Measurements from ENCODE around the gene KCTD21.

Gene KCTD21

DNA sequence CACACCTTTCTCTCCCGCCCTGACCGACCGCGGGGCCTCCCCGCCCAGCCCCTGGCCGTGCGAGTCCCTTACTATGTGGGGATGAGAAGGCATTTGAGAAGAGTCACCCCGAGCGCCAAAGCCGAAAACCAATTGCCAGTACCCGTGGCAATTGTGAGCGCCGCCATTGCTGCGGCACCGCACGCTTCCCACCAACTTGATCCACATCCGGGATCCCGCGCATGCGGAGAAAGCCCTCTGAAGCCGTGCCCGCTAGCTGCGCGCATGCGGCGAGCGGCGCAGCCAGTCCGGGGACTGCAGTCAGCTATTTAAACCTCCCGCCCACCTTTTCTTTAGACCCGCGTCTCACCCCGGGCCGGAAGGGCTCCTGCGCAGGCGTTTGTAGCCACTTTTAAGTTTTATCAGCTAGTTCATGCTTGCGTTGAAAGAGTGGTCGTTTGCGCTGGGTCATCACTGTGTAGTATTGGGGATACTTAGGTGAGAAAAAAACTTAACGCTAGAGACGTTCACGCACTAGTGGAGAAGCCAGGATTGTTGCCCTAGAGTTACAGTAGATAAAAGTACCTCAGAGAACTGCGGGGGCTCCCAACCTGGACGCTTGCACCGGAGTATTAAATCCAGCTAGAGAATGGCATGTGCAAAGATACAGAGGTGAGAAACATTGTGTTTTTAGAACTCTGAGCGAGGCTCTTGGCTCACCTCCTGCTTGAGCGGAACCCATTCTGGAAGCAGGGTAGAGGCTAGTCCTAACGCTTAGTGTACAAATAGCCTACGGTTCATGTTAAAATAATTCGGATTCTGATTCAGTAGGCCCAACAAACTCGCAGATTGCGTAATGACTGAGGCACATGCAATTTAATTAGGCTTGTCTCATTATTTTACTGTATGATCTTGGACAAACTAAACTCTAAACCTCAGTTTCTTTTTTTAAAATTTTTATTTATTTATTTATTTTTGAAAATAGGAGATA, 48.7 kb downstream of the KCTD21 start, which contains the start of gene ALG8:
Gene ALG8, minus strand, starts transcription at position 205 of the 970 bp plus-strand sequence. Its CDS starts 38 bp downstream, at position 167.
- TF ChIP-seq, protein P1, sequence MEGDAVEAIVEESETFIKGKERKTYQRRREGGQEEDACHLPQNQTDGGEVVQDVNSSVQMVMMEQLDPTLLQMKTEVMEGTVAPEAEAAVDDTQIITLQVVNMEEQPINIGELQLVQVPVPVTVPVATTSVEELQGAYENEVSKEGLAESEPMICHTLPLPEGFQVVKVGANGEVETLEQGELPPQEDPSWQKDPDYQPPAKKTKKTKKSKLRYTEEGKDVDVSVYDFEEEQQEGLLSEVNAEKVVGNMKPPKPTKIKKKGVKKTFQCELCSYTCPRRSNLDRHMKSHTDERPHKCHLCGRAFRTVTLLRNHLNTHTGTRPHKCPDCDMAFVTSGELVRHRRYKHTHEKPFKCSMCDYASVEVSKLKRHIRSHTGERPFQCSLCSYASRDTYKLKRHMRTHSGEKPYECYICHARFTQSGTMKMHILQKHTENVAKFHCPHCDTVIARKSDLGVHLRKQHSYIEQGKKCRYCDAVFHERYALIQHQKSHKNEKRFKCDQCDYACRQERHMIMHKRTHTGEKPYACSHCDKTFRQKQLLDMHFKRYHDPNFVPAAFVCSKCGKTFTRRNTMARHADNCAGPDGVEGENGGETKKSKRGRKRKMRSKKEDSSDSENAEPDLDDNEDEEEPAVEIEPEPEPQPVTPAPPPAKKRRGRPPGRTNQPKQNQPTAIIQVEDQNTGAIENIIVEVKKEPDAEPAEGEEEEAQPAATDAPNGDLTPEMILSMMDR (IDR thresholded peaks at IDR 0.05; ENCODE audit: borderline replicate concordance, insufficient read depth, low read depth, low read length), result no peak
- peak within 1 kb of the TSS; percentile 78 for H3K4me3 ChIP-seq (ENCODE audit: low read depth, low read length)

DNA sequence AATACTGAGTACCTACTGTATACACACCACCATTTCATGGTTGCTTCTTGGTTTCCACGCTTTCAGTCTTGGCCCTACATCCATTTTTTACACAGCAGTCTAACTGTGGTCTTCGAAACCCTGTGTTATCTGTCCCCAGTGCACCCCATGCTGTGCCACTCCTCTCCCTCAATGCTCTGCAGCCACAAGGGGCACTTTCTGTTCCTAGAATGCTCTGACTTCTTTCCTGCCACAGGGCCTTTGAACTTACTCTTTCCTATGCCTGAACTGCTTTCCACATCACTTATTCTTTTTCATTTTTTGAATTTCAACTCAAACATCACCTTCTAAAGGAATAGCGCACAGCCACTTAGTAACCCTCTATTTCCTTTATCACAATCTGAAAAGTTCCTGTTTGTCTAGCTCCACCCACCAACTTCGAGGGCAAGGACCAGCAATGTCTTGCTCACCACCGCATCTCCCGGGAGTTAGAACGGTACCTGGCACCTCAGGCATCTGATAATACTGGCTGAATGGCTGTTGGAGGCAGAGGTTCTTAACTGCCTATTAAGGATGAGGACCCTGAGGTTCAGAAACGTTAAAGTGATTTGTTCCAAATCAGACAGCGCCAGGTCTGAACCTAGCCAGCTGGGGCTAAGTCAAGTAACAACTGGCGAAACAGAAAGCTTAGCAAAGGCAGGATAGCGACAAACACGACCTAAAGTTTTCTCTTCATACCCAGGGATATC, 49.6 kb downstream of the KCTD21 start:
- peak overlapping the region; percentile 78 for H3K4me3 ChIP-seq (ENCODE audit: low read depth, low read length)
- TF ChIP-seq, protein P1 (IDR thresholded peaks at IDR 0.05; ENCODE audit: borderline replicate concordance, insufficient read depth, low read depth, low read length), result peak; percentile 24; the same call in 1 of the 2 replicates

DNA sequence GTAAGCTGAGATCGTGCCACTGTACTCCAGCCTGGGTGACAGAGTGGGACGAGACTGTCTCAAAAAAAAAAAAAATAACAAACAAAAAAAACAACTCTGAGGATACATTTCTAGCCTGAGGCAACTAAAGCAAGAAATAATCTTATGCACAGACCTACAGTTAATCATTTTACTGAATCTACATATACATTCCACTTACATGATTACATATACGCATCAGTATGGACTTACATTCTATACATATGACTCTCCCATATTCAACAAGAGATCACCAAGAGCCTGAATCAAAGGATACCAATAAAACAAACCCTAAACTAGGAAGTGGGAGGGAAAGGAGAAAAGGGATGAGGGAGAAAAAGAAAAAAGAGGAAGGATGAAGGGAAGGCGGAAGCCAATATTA, 50.1 kb downstream of the KCTD21 start:
- TF ChIP-seq, protein P1 (IDR thresholded peaks at IDR 0.05; ENCODE audit: borderline replicate concordance, insufficient read depth, low read depth, low read length), result no peak
- peak overlapping the region; percentile 78 for H3K4me3 ChIP-seq (ENCODE audit: low read depth, low read length)

GRCh38 chr11:78132475-78132874, 56.0 kb downstream of the KCTD21 start:
- TF ChIP-seq, protein P1 (IDR thresholded peaks at IDR 0.05; ENCODE audit: borderline replicate concordance, insufficient read depth, low read depth, low read length), result no peak
- H3K4me3 ChIP-seq (ENCODE audit: low read depth, low read length), result no peak overlapping the region

DNA sequence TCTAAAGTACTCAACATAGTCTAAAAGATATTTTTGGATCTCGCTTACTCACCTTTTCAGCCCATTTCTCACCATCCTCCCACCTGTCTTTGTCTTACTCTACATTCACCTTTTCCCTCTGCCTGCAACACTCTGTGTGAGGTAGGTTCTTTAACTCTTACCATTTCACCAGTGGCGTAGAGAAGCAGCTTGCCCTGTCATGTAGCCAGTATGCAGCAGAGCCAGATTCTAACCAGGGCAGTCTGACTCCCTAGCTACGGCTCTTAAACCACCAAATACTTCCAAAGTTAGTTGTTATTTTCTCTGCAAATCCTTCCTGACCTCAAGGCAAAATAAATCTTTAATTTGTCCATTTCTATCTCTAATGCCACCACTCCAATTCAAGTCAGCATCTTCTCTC, 56.5 kb downstream of the KCTD21 start:
- TF ChIP-seq, protein P1 (IDR thresholded peaks at IDR 0.05; ENCODE audit: borderline replicate concordance, insufficient read depth, low read depth, low read length), result no peak
- H3K4me3 ChIP-seq (ENCODE audit: low read depth, low read length), result no peak overlapping the region

- TF ChIP-seq, protein P1 (IDR thresholded peaks at IDR 0.05; ENCODE audit: borderline replicate concordance, insufficient read depth, low read depth, low read length), result no peak
- no peak overlapping the region for H3K4me3 ChIP-seq (ENCODE audit: low read depth, low read length)
These were observed 61.0 kb downstream of the KCTD21 start for GRCh38 chr11:78127403-78127802.

All from GM12875 (cell line).